ENCODE data around the gene ZNF670.

The ZNF670 gene

GRCh38 chr1:247103859-247104591, 25.4 kb upstream of the ZNF670 start, which contains the start of gene ZNF669:
Gene ZNF669 (minus strand): TSS chr1:247104356. CDS start chr1:247104199, 157 bp downstream.
- DNase-seq = peak; percentile 95

GRCh38 chr1:247102381-247102780, 23.8 kb upstream of the ZNF670 start:
- no peak for DNase-seq

- no peak for DNase-seq
Measured at GRCh38 chr1:247100676-247101279, 22.2 kb upstream of the ZNF670 start.

- DNase-seq = no peak
Measured at GRCh38 chr1:247096958-247097357, 18.3 kb upstream of the ZNF670 start.

GRCh38 chr1:247096544-247096943, 17.9 kb upstream of the ZNF670 start:
- DNase-seq = no peak

- no peak for DNase-seq
Measured at GRCh38 chr1:247096112-247096511, 17.5 kb upstream of the ZNF670 start.

GRCh38 chr1:247090455-247090854, 11.8 kb upstream of the ZNF670 start:
- no peak for DNase-seq

- no peak for DNase-seq
Measured at GRCh38 chr1:247089616-247090375, 11.2 kb upstream of the ZNF670 start.

GRCh38 chr1:247088967-247089366, 10.4 kb upstream of the ZNF670 start:
- no peak for DNase-seq

GRCh38 chr1:247087256-247087655, 8.6 kb upstream of the ZNF670 start:
- DNase-seq = no peak

GRCh38 chr1:247085310-247085709, 6.7 kb upstream of the ZNF670 start:
- DNase-seq = no peak

GRCh38 chr1:247084771-247085170, 6.2 kb upstream of the ZNF670 start:
- DNase-seq = no peak

GRCh38 chr1:247079141-247079874, 697 bp upstream of the ZNF670 start:
- no peak for DNase-seq

- DNase-seq = no peak
Measured at GRCh38 chr1:247077876-247078257, 744 bp downstream of the ZNF670 start.

GRCh38 chr1:247077213-247077612, 1.4 kb downstream of the ZNF670 start:
- no peak for DNase-seq

- no peak for DNase-seq
Measured at GRCh38 chr1:247070645-247071044, 8.0 kb downstream of the ZNF670 start.

- DNase-seq = no peak
Measured at GRCh38 chr1:247064304-247064703, 14.3 kb downstream of the ZNF670 start.

GRCh38 chr1:247060771-247061170, 17.8 kb downstream of the ZNF670 start:
- no peak for DNase-seq

- no peak for DNase-seq
Measured at GRCh38 chr1:247056071-247056470, 22.5 kb downstream of the ZNF670 start.

GRCh38 chr1:247054992-247055415, 23.6 kb downstream of the ZNF670 start:
- DNase-seq = no peak

- no peak for DNase-seq
Measured at GRCh38 chr1:247047702-247048101, 30.9 kb downstream of the ZNF670 start.

- DNase-seq = no peak
Measured at GRCh38 chr1:247047260-247047659, 31.4 kb downstream of the ZNF670 start.

- no peak for DNase-seq
Measured at GRCh38 chr1:247043406-247043805, 35.2 kb downstream of the ZNF670 start.

Measured in activated CD8-positive, alpha-beta memory T cell treated with anti-CD3 and anti-CD28 coated beads, Interleukin-2, amount 50 U/mL, for 48 hours (primary cell).